ENCODE data around the gene TBC1D30.

GRCh38 chr12:64858882-64859605 is 34.6 kb downstream of the TBC1D30 start:
- TF ChIP-seq ZBTB33 (IDR thresholded peaks at IDR 0.05), result no peak
- TF ChIP-seq RXRA (IDR thresholded peaks at IDR 0.05), result no peak
- no peak for TF ChIP-seq EGR1 (IDR thresholded peaks at IDR 0.05; ENCODE audit: low read depth in 2 of 2)
- no peak for TF ChIP-seq CTCF (IDR thresholded peaks at IDR 0.05; ENCODE audit: low read depth, low read length, missing input control)
- TF ChIP-seq RAD21 (IDR thresholded peaks at IDR 0.05), result no peak
- TF ChIP-seq MAX (IDR thresholded peaks at IDR 0.05), result no peak
- TF ChIP-seq FOXA2 (IDR thresholded peaks at IDR 0.05), result no peak
- no peak for TF ChIP-seq TAF1 (conservative IDR thresholded peaks at IDR 0.05)
- TF ChIP-seq GABPA (IDR thresholded peaks at IDR 0.05 in 1 of 2, conservative IDR thresholded peaks at IDR 0.05 in 1 of 2), result no peak
